H1 (cell line): Measurements from ENCODE around the gene TXNDC5. TPM values are rescaled to one million over a fixed set of nuclear protein-coding genes. Genes with fewer than 3 reads are reported as not detected.

Experiments
- CTCF ChIA-PET: fragments of 300-600 bp; sonication (Branson Sonifier 250); formaldehyde crosslinking; loops from one replicate; lab custom pipeline; 2021; ENCODE audit not compliant: partially characterized antibody; lab: Charles Lee
- POLR2A ChIA-PET: fragments of 300-600 bp; sonication (Branson Sonifier 250); formaldehyde crosslinking; loops from one replicate; lab custom pipeline; 2021; ENCODE audit warnings: inconsistent platforms; ENCODE audit not compliant: partially characterized antibody; lab: Charles Lee
- DNase-seq, 2 experiments: peaks; one replicate each; pipeline versions ENCODE4 v3.0.0 to v3.0.0-alpha.2; 2010 to 2022; ENCODE audit warnings: low spot score in 2 of 2, low read depth in 1 of 2, mixed read lengths in 1 of 2
- FAIRE-seq: peaks from 2 replicates; lab custom pipeline; 2011; peaks lifted over from hg19 to GRCh38; lab: Jason Lieb, UNC
- H2AFZ ChIP-seq: 2 replicates; pipeline ENCODE4 v1.8.1; 2012; ENCODE audit warnings: low read length, inconsistent platforms
- H2AK5ac ChIP-seq: 2 replicates; pipeline ENCODE4 v1.6.1; 2013; ENCODE audit warnings: low read depth, low read length
- H2BK120ac ChIP-seq: replicated peaks from 2 replicates; pipeline ENCODE3; 2013; ENCODE audit warnings: low read depth, low read length, inconsistent platforms
- H2BK12ac ChIP-seq: 2 replicates; pipeline ENCODE4 v1.6.1; 2013; ENCODE audit warnings: low read depth, low read length
- H2BK15ac ChIP-seq: 2 replicates; pipeline ENCODE4 v1.6.1; 2013; ENCODE audit warnings: low read length
- H2BK20ac ChIP-seq: 2 replicates; pipeline ENCODE4 v1.6.1; 2013; ENCODE audit warnings: low read length
- H2BK5ac ChIP-seq: 2 replicates; pipeline ENCODE4 v1.6.1; 2013; ENCODE audit warnings: low read depth, low read length
- H3K14ac ChIP-seq: 2 replicates; pipeline ENCODE4 v1.6.1; 2013; ENCODE audit warnings: inconsistent platforms; ENCODE audit not compliant: insufficient read length
- H3K18ac ChIP-seq: 2 replicates; pipeline ENCODE4 v1.6.1; 2013; ENCODE audit warnings: low read length; ENCODE audit errors: extremely low read depth
- H3K23ac ChIP-seq: 2 replicates; pipeline ENCODE4 v1.6.1; 2013; ENCODE audit warnings: inconsistent platforms; ENCODE audit not compliant: insufficient read length
- H3K23me2 ChIP-seq: 2 replicates; pipeline ENCODE4 v1.6.1; 2013; ENCODE audit warnings: low read depth, low read length
- H3K27ac ChIP-seq: 2 replicates; pipeline ENCODE4 v1.6.1; 2011; ENCODE audit warnings: low read depth, low read length, inconsistent platforms
- H3K27me3 ChIP-seq, 4 experiments: replicated peaks in 1 of 4; 1 replicate in 1 of 4; 2 replicates in 3 of 4; pipeline versions ENCODE4 v1.6.1 to v1.8.1; 2011 to 2013; ENCODE audit warnings: low read length in 3 of 4, mild to moderate bottlenecking in 3 of 4, inconsistent platforms in 2 of 4, mixed read lengths in 2 of 4, moderate library complexity in 1 of 4; ENCODE audit not compliant: control insufficient read depth in 3 of 4, insufficient read depth in 3 of 4; ENCODE audit errors: extremely low read depth in 1 of 4
- H3K36me3 ChIP-seq, 4 experiments: 2 replicates each; pipeline versions ENCODE4 v1.6.1 to v1.8.1; 2011 to 2013; ENCODE audit warnings: mild to moderate bottlenecking in 4 of 4, low read length in 3 of 4, moderate library complexity in 2 of 4, control low read depth in 1 of 4, inconsistent platforms in 1 of 4; ENCODE audit not compliant: insufficient read depth in 4 of 4, control insufficient read depth in 2 of 4
- H3K4ac ChIP-seq: replicated peaks from 2 replicates; pipeline ENCODE3; 2013; ENCODE audit warnings: low read length, low read depth, mixed read lengths, inconsistent platforms; ENCODE audit not compliant: insufficient read length
- H3K4me1 ChIP-seq, 4 experiments: replicated peaks in 1 of 4; 1 replicate in 1 of 4; 2 replicates in 3 of 4; pipeline versions ENCODE4 v1.6.1 to v1.8.1; 2011 to 2013; ENCODE audit warnings: low read length in 3 of 4, inconsistent platforms in 2 of 4, mixed read lengths in 1 of 4; ENCODE audit not compliant: insufficient read depth in 4 of 4, control insufficient read depth in 3 of 4
- H3K4me2 ChIP-seq, 2 experiments: 2 replicates each; pipeline versions ENCODE4 v1.6.1 to v1.8.1; 2011 to 2013; ENCODE audit warnings: low read depth in 2 of 2, low read length in 2 of 2, control low read depth in 1 of 2, inconsistent platforms in 1 of 2, mild to moderate bottlenecking in 1 of 2; ENCODE audit not compliant: insufficient read depth in 1 of 2
- H3K4me3 ChIP-seq, 4 experiments: fragments of 200-600, 300-600 bp in 1 of 4; sonication (generic), shearing (Covaris generic), sonication (Bioruptor Twin) in 1 of 4; 2 replicates each; pipeline versions ENCODE4 v1.5.1 to v1.8.1; 2011 to 2016; ENCODE audit warnings: low read length in 4 of 4, low read depth in 3 of 4, control low read depth in 2 of 4, inconsistent platforms in 2 of 4, mild to moderate bottlenecking in 2 of 4, mixed read lengths in 1 of 4, moderate library complexity in 1 of 4; ENCODE audit not compliant: insufficient read depth in 2 of 4; ENCODE audit errors: extremely low read depth in 1 of 4
- H3K56ac ChIP-seq: replicated peaks from 2 replicates; pipeline ENCODE3; 2013; ENCODE audit warnings: low read depth, mild to moderate bottlenecking, mixed read lengths, low read length, inconsistent platforms; ENCODE audit not compliant: insufficient read length
- H3K79me1 ChIP-seq: 2 replicates; pipeline ENCODE4 v1.6.1; 2013; ENCODE audit warnings: low read depth, low read length, control low read depth
- H3K79me2 ChIP-seq, 2 experiments: 2 replicates each; pipeline versions ENCODE4 v1.6.1 to v1.8.1; 2012 to 2013; ENCODE audit warnings: low read length in 2 of 2, mild to moderate bottlenecking in 2 of 2, inconsistent platforms in 1 of 2; ENCODE audit not compliant: insufficient read depth in 2 of 2, control insufficient read depth in 1 of 2
- H3K9ac ChIP-seq, 4 experiments: replicated peaks in 1 of 4; 1 replicate in 1 of 4; 2 replicates in 3 of 4; pipeline versions ENCODE4 v1.6.1 to v1.8.1; 2011 to 2013; ENCODE audit warnings: low read depth in 3 of 4, low read length in 3 of 4, control low read depth in 2 of 4, mild to moderate bottlenecking in 2 of 4, moderate library complexity in 2 of 4, inconsistent platforms in 1 of 4; ENCODE audit errors: extremely low read depth in 1 of 4
- H3K9me3 ChIP-seq, 2 experiments: 2 replicates each; pipeline versions ENCODE4 v1.6.1 to v1.8.1; 2012 to 2013; ENCODE audit warnings: mild to moderate bottlenecking in 2 of 2, moderate library complexity in 2 of 2, control low read depth in 1 of 2, inconsistent platforms in 1 of 2, low read depth in 1 of 2, low read length in 1 of 2, mixed read lengths in 1 of 2; ENCODE audit not compliant: insufficient read depth in 2 of 2
- H4K20me1 ChIP-seq, 2 experiments: replicated peaks in 1 of 2; 2 replicates each; pipeline versions ENCODE3 to v1.8.1; 2011 to 2013; ENCODE audit warnings: inconsistent platforms in 2 of 2, low read length in 2 of 2, mild to moderate bottlenecking in 1 of 2; ENCODE audit not compliant: insufficient read depth in 2 of 2, control insufficient read depth in 1 of 2
- H4K5ac ChIP-seq: 2 replicates; pipeline ENCODE4 v1.6.1; 2013; ENCODE audit warnings: low read length, low read depth, mixed read lengths, inconsistent platforms; ENCODE audit not compliant: insufficient read length
- H4K8ac ChIP-seq: 2 replicates; pipeline ENCODE4 v1.8.0; 2013; ENCODE audit warnings: mild to moderate bottlenecking, moderate library complexity, low read length, inconsistent platforms; ENCODE audit not compliant: insufficient read depth; ENCODE audit errors: extremely low read depth
- H4K91ac ChIP-seq: replicated peaks from 2 replicates; pipeline ENCODE3; 2013; ENCODE audit warnings: low read length, mixed read lengths, inconsistent platforms; ENCODE audit not compliant: insufficient read length
- ASH2L ChIP-seq: fragments of 200-600, 300-600 bp; sonication (generic); IDR thresholded peaks from one replicate; pipeline ENCODE4 v1.7.1; 2017; ENCODE audit warnings: low read length
- BCL11A ChIP-seq, 2 experiments: IDR thresholded peaks; one replicate each; pipeline ENCODE4 v1.6.1; 2011; ENCODE audit warnings: low read depth in 2 of 2, low read length in 2 of 2, mild to moderate bottlenecking in 2 of 2
- CHD2 ChIP-seq: IDR thresholded peaks from 2 replicates; pipeline ENCODE4 v1.6.1; 2012; ENCODE audit warnings: low read length, improper control_type of control experiment
- CREB1 ChIP-seq: IDR thresholded peaks from 2 replicates; pipeline ENCODE4 v1.6.1; 2012; ENCODE audit warnings: inconsistent platforms
- GTF2F1 ChIP-seq: IDR thresholded peaks from 2 replicates; pipeline ENCODE4 v1.6.1; 2012; ENCODE audit warnings: low read depth, low read length, improper control_type of control experiment, borderline replicate concordance
- JUND ChIP-seq: IDR thresholded peaks from 2 replicates; pipeline ENCODE4 v1.6.1; 2011; ENCODE audit warnings: mild to moderate bottlenecking, improper control_type of control experiment, low read length
- KDM4A ChIP-seq: IDR thresholded peaks from one replicate; pipeline ENCODE4 v1.7.1; 2012; ENCODE audit warnings: low read depth, mild to moderate bottlenecking, moderate library complexity, low read length, inconsistent platforms; ENCODE audit not compliant: severe bottlenecking
- RBBP5 ChIP-seq: IDR thresholded peaks from 2 replicates; pipeline ENCODE4 v1.7.1; 2012; ENCODE audit warnings: low read depth, mild to moderate bottlenecking, inconsistent platforms, low read length, moderate library complexity, borderline replicate concordance
- RNF2 ChIP-seq: fragments of 200-900, 300-1000 bp; sonication (generic); IDR thresholded peaks from 2 replicates; pipeline ENCODE4 v1.7.1; 2016; ENCODE audit warnings: borderline replicate concordance, low read depth, mild to moderate bottlenecking, antibody characterized with exemption, low read length; ENCODE audit not compliant: poor library complexity, severe bottlenecking; ENCODE audit errors: missing control alignments
- SIRT6 ChIP-seq: IDR thresholded peaks from one replicate; pipeline ENCODE4 v1.7.1; 2012; ENCODE audit warnings: low read length, inconsistent platforms
- SRF ChIP-seq: IDR thresholded peaks from 2 replicates; pipeline ENCODE4 v1.6.1; 2011; ENCODE audit warnings: mild to moderate bottlenecking, low read depth, low read length, moderate library complexity
- TEAD4 ChIP-seq: IDR thresholded peaks from 2 replicates; pipeline ENCODE4 v1.6.1; 2012; ENCODE audit warnings: low read depth, low read length, inconsistent platforms, mixed read lengths
- WGBS, 2 experiments: shearing (Covaris generic) in 1 of 2; methylation state at CpG; one replicate each; pipeline versions ENCODE4 v1.1.6 to v1.1.7; 2013 to 2015; ENCODE audit warnings: low lambda C conversion rate in 2 of 2, mixed read lengths in 2 of 2, inconsistent platforms in 1 of 2, low coverage in 1 of 2, missing lambda C conversion rate in 1 of 2; ENCODE audit not compliant: insufficient replicate concordance in 2 of 2, insufficient coverage in 1 of 2, insufficient read length in 1 of 2; ENCODE audit errors: extremely low coverage in 1 of 2, missing lambda C conversion rate in 1 of 2; 5-methylcytosine and 5-hydroxymethylcytosine counted together
- polyA plus RNA-seq, 7 experiments: library from polyadenylated mRNA; depleted of rRNA in 3 of 7; stranded (reverse) in 5 of 7; unstranded in 2 of 7; fragments of >200 nt in 5 of 7; fragments of 200-250 nt in 2 of 7; gene quantifications; 1 replicate in 5 of 7; 2 replicates in 1 of 7; 4 replicates in 1 of 7; pipeline versions ENCODE4 v1.2.1 to v1.2.3, GENCODE V29; 2011 to 2013; ENCODE audit warnings: missing spikeins in 2 of 7, mixed read lengths in 2 of 7
- total RNA-seq: library from RNA; stranded (reverse); fragmentation: NEBNext Ultra II Directional; extraction: Animal tissue kit (Norgen Biotek cat#: 25700); gene quantifications from 2 replicates; pipeline ENCODE4 v1.2.1, GENCODE V29; 2021

Gene TXNDC5
- total and polyA plus RNA-seq, 2 of the 8 experiments (the other 6 are each of a cell fraction or from before 2014, with no cell fraction given) = 114 to 172 TPM

DNA sequence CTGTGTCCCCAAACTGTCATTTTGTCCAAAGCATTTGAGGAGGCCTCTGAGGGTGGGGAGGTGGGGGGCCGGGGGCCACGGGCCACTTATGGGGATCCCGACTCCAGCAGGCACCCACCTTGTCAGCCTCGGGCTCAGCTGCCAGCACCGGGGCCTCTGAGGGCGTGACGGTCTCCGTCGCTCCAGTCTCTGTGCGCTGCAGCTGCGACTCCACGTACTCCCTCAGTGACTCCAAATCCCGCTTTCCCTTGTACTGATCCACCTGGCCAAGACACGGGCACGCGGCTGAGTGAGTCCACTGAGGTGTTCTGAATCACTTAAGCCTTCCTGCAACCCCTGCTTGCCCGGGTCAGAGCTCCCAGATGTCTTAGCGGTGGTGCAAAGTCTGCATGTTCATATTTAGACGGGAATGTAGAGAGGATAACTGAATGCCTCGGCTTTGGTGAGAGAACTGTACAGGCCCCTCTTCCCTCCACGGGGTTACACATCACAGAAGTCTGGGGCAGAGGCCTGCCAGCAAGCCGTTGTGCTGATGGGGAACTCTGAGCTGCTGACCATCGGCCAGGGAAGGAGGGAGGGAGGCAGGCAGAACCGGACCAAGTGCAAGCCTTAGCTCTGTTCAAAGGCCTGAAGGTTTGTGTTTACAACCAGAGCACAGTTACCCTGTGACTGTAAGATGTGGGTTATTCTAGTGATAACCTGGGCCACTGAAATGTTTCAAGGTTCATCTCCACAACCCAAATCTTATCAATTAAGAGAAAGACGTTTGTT is 21.8 kb downstream of the TXNDC5 start:
- no peaks in the 10 kb centered on the region for H3K79me2 ChIP-seq
- H3K27ac ChIP-seq = no peak overlapping the region
- no peak overlapping the region for H3K9ac ChIP-seq
- no peak for FAIRE-seq
- H3K4me3 ChIP-seq = no peak overlapping the region
- H3K27me3 ChIP-seq = no peaks in the 10 kb centered on the region
- H3K4ac ChIP-seq = no peak overlapping the region
- H2BK20ac ChIP-seq = no peak overlapping the region
- H4K91ac ChIP-seq = no peak overlapping the region
- H2BK15ac ChIP-seq = no peak overlapping the region
- POLR2A ChIA-PET = interaction anchor here (1.2 to 1.4 kb wide), 2 partner anchors 17 to 23 kb away, joined by 3 to 6 read pairs; no protein-coding TSS in a partner anchor
- H4K20me1 ChIP-seq = peaks cover 3 to 6% of the 10 kb centered on the region in 2 experiments
- H3K18ac ChIP-seq = no peak overlapping the region
- H4K5ac ChIP-seq = no peak overlapping the region
- H2AFZ ChIP-seq = no peak overlapping the region
- peaks cover 28 to 88% (median 74%) of the 10 kb centered on the region in 4 experiments; a peak in 7 of 8 replicates for H3K36me3 ChIP-seq
- H3K23me2 ChIP-seq = no peaks in the 10 kb centered on the region
- no peak overlapping the region for H2BK12ac ChIP-seq
- H3K23ac ChIP-seq = no peak overlapping the region
- H2BK120ac ChIP-seq = no peak overlapping the region
- 90% methylated on average over 25 of the region's 25 CpGs; no CpG with 5 or more reads in 1 of the 2 experiments for WGBS, 2 experiments
- DNase-seq = no peak
- CTCF ChIA-PET = interaction anchor here (0.6 to 3.0 kb wide), 5 partner anchors 10 to 268 kb away, joined by 3 to 13 read pairs (median 3); no protein-coding TSS in a partner anchor
- no peaks in the 10 kb centered on the region for H3K4me1 ChIP-seq
- no peaks in the 10 kb centered on the region for H3K9me3 ChIP-seq
- no peak overlapping the region for H4K8ac ChIP-seq
- no peaks in the 10 kb centered on the region for H3K79me1 ChIP-seq
- no peak overlapping the region for H2AK5ac ChIP-seq
- no peak overlapping the region for H3K14ac ChIP-seq
- no peak overlapping the region for H2BK5ac ChIP-seq
- H3K4me2 ChIP-seq = no peak overlapping the region
- H3K56ac ChIP-seq = no peak overlapping the region
- TF ChIP-seq KDM4A (no peak), RNF2 (no peak), RBBP5 (no peak), BCL11A (IDR thresholded peaks at IDR 0.05; ENCODE audit: low read depth in 2 of 2, low read length in 2 of 2) (no peak), ASH2L (no peak), CHD2 (no peak), JUND (no peak), GTF2F1 (no peak), SIRT6 (no peak), TEAD4 (no peak), CREB1 (no peak), SRF (no peak)
